Measurements from ENCODE around the gene TANC1.

The TANC1 gene

DNA sequence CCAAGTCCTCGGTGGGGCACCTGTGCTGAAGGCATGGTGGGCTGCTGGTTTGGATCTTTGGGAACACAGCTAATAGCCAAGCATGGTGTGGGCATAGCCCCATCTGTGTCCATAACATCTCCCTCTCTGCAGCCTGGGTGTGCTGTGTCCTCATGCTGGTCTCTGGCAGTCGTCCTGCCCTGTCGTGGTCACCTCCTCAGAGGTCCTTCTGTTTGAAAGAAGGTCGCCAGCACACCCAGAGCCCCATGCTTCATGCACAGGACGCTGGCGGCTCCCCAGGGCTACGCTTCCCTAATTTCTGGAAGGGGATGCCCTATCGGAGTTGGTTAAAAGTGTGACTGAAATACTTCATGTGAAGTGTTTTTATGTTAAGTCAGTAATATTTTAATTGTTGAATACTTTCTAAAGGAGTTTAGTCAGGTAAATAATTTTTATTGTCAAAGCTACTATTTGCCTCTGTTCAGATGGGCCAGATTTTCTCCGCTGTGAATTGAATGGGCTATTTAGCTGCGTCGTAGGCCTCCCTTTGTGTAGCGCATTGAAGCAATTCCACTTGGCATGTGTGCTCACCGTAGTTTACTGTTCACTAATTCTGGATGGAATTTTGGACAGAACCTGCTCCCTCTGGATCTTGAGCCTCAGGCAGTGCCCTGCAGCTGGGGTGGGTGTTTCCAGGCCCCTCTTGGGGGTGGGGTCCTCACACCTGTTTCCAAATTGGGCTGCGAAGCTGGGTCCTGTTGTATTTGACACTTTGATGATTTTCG, 236.1 kb downstream of the TANC1 start:
- Histone ChIP-seq H3K27me3 (no peaks in the 10 kb centered on the region), H3K4me1 (ENCODE audit: control insufficient read depth in 1 of 2, insufficient read depth in 1 of 2, low read depth in 1 of 2, low read length in 1 of 2) (no peaks in the 10 kb centered on the region), H3K9me3 (no peaks in the 10 kb centered on the region), H3K36me3 (no peaks in the 10 kb centered on the region), H3K27ac (no peak overlapping the region), H3K4me3 (ENCODE audit: low read depth in 1 of 2, low read length in 1 of 2) (no peak overlapping the region)
- no peak for TF ChIP-seq CTCF (IDR thresholded peaks at IDR 0.05)

DNA sequence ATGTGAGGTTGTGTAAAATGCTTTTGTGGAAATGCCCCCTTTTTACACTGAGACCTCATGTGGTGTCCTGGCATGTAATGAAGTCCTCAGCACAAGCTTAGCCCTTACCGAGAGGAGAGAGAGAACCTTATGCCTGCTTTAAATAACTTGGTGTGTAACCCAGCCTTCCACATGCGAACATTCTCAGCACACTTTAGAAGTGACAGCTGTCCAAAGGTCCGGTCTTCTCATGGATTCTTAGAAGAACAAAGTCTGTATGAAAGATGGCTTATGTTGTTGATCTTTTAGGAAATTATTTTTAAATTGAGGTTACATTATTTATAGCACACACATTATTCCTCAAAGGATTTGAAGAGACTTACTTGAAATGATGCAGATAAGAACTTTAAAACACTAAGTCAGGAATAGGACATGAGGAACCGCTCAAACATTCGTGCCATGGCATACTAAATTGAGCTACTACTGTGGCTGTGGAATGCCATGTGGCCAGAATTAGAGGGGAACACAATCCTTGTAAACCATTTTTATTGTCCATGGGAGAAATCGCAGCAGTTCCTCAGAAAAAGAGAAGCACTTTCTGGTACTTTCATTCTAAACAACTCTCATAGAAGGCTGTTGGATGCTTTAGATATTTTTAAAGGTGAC, 238.4 kb downstream of the TANC1 start:
- Histone ChIP-seq H3K36me3 (no peaks in the 10 kb centered on the region), H3K4me1 (ENCODE audit: control insufficient read depth in 1 of 2, insufficient read depth in 1 of 2, low read depth in 1 of 2, low read length in 1 of 2) (no peaks in the 10 kb centered on the region), H3K27ac (no peak overlapping the region), H3K9me3 (no peaks in the 10 kb centered on the region), H3K4me3 (ENCODE audit: low read depth in 1 of 2, low read length in 1 of 2) (no peak overlapping the region), H3K27me3 (no peaks in the 10 kb centered on the region)
- TF ChIP-seq CTCF (IDR thresholded peaks at IDR 0.05): no peak

GRCh38 chr2:159208438-159208837, 240.0 kb downstream of the TANC1 start:
- TF ChIP-seq CTCF (IDR thresholded peaks at IDR 0.05): no peak
- no peak overlapping the region for H3K27ac ChIP-seq
- H3K4me3 ChIP-seq (ENCODE audit: low read depth in 1 of 2, low read length in 1 of 2): no peak overlapping the region

GRCh38 chr2:159209341-159210306, 241.2 kb downstream of the TANC1 start:
- no peak overlapping the region for H3K27ac ChIP-seq
- H3K4me1 ChIP-seq (ENCODE audit: control insufficient read depth in 1 of 2, insufficient read depth in 1 of 2, low read depth in 1 of 2, low read length in 1 of 2): no peaks in the 10 kb centered on the region
- no peaks in the 10 kb centered on the region for H3K36me3 ChIP-seq
- H3K27me3 ChIP-seq: no peaks in the 10 kb centered on the region
- no peak for TF ChIP-seq CTCF (IDR thresholded peaks at IDR 0.05)
- no peaks in the 10 kb centered on the region for H3K9me3 ChIP-seq
- H3K4me3 ChIP-seq (ENCODE audit: low read depth in 1 of 2, low read length in 1 of 2): no peak overlapping the region

More at GRCh38 chr2:159208438-159208837, 240.0 kb downstream of the TANC1 start:
- Histone ChIP-seq H3K36me3 (no peaks in the 10 kb centered on the region), H3K9me3 (no peaks in the 10 kb centered on the region), H3K4me1 (ENCODE audit: control insufficient read depth in 1 of 2, insufficient read depth in 1 of 2, low read depth in 1 of 2, low read length in 1 of 2) (no peaks in the 10 kb centered on the region), H3K27me3 (no peaks in the 10 kb centered on the region)
